Gastroesophageal sphincter (tissue), 3 donors: ENCODE data around the gene GLB1L2.

ENCODE experiments used
- POLR2AphosphoS5 ChIP-seq: sonication (generic); formaldehyde crosslinking; IDR thresholded peaks from one replicate; pipeline ENCODE4 v1.6.1; 2017; ENCODE audit warnings: antibody characterized with exemption
- TF ChIP-seq, protein P1 (sequence below), 4 experiments: fragments of 200-600 bp in 2 of 4; fragments of 450-650 bp in 2 of 4; sonication (generic) in 1 of 4; IDR thresholded peaks; one replicate each; pipeline ENCODE4 v1.5.1; 2017 to 2019; ENCODE audit warnings: antibody characterized with exemption in 4 of 4, mild to moderate bottlenecking in 2 of 4, moderate library complexity in 2 of 4

DNA sequence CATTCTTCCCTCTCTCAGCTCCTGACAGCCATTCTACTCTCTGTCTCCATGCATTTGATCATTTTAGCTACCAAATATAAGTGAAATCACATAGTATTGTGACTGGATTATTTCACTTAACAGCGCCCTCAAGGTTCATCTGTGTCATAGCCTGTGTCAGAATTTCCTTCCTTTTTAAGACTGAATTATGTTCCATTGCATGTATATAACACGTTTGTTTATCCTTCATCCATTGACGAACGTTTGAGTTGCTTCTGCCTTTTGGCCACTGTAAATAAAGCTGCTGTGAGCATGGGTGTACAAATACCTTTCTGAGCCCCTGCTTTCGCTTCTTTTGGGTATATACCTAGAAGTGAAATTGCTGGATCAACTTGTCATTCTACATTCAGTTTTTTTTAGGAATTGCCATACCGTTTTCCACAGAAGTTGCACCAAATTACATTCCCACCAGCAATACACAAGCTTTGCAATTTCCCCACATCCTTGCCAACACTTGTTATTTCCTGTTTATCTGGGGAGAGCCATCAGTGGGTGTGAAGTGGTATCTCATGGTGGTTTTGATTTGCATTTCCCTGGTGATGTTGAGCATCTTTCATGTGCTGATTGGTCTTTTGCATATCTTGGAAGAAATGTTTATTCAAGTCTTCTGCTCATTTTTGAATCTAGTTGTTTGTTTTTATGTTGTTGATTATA is 17.5 kb downstream of the GLB1L2 start:
- TF ChIP-seq, protein P1, sequence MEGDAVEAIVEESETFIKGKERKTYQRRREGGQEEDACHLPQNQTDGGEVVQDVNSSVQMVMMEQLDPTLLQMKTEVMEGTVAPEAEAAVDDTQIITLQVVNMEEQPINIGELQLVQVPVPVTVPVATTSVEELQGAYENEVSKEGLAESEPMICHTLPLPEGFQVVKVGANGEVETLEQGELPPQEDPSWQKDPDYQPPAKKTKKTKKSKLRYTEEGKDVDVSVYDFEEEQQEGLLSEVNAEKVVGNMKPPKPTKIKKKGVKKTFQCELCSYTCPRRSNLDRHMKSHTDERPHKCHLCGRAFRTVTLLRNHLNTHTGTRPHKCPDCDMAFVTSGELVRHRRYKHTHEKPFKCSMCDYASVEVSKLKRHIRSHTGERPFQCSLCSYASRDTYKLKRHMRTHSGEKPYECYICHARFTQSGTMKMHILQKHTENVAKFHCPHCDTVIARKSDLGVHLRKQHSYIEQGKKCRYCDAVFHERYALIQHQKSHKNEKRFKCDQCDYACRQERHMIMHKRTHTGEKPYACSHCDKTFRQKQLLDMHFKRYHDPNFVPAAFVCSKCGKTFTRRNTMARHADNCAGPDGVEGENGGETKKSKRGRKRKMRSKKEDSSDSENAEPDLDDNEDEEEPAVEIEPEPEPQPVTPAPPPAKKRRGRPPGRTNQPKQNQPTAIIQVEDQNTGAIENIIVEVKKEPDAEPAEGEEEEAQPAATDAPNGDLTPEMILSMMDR (IDR thresholded peaks at IDR 0.05) = no peak
- no peak for TF ChIP-seq POLR2AphosphoS5
